Umbilical cord (tissue), 2 donors: Measurements from ENCODE around the gene COMMD1. TPM values are rescaled to one million over a fixed set of nuclear protein-coding genes. Genes with fewer than 3 reads are reported as not detected.
A peak's percentile ranks its signal among the peaks of the same experiment; 100 is the strongest.
"Not testable (repeated sequence)": the region's sequence is repeated elsewhere in the genome, so short reads cannot be mapped to it uniquely, and the experiment has no call there.

Source experiments
- DNase-seq: peaks from one replicate; pipeline ENCODE4 v3.0.0-alpha.2; 2015; ENCODE audit warnings: low spot score
- total RNA-seq: library from RNA; depleted of rRNA; stranded (reverse); fragments of >200 nt; gene quantifications from one replicate; pipeline ENCODE4 v1.2.3, GENCODE V29; 2014; ENCODE audit warnings: low replicate concordance; ENCODE audit not compliant: insufficient read depth

Gene COMMD1
- total RNA-seq = 47.2 TPM

DNA sequence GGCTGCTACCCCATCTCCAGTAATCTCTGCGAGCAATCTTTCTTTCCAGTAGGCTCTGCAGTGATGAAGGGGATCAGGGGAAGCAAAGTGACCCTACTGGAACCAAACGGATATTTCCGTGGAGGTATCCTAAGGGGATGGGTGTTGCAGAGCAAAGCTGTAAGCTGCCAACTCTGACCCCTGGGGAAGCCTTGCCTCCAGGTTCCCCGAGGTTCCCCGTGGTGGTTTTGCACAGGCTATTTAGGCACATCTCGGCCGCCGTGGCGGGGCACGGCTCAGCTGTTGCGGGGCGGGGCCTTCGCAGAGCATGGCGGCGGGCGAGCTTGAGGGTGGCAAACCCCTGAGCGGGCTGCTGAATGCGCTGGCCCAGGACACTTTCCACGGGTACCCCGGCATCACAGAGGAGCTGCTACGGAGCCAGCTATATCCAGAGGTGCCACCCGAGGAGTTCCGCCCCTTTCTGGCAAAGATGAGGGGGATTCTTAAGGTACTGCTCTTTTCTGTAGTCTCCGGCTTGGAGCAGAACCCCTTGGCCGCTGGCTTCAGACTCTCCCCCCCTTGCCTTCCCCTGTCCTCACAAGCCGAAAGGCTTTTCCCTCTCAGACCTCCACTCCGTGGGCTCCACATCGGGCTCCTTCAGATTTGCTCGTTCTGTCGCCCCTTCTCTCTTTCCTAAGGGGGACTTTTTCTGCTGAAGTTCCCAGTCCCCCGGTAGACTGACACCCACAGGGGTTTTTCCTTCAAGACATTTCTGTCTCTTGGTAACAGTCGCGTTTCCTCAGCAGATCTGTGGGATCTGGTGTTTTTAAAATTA lies at the start of gene COMMD1:
COMMD1 (plus strand) TSS at position 303 of the 814 bp plus-strand sequence; CDS start at position 308, 5 bp downstream.
- peak; percentile 88 for DNase-seq

DNA sequence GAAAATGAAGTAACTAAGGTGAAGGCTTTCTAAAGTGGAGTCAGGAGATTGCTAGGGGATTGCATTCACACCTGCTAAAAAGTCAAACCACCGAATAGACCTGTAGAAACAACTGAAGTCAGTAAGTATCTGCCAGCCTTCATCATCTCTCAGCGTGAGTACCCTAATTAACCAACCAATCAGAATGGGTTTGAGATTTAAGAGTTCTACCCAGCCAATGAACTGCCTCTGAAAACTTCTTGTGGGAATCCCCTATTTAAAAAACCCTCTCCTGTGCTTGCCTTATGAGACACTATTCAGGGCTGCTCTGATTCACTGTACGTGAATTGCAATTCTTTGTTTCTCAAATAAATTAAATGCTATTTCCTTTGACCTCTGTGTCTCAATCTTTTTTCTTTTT lies 48.2 kb upstream of the COMMD1 start:
- DNase-seq = no peak

DNA sequence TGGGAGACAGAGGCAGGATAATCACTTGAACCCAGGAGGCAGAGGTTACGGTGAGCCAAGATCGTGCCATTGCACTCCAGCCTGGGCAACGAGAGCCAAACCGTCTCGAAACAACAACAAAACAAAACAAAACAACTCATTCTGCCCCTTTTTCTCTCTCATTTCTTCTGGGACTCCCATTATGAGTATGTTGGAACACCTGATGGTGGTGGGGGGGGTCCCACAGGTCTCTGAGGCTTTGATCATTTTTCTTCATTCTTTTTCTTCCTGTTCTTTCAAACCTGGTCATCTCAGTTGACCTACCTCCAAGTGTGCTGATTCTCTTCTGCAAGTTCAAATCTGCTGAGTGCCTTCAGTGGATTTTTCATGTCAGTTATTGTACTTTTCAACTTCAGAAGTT lies 43.4 kb upstream of the COMMD1 start:
- DNase-seq = no peak

DNA sequence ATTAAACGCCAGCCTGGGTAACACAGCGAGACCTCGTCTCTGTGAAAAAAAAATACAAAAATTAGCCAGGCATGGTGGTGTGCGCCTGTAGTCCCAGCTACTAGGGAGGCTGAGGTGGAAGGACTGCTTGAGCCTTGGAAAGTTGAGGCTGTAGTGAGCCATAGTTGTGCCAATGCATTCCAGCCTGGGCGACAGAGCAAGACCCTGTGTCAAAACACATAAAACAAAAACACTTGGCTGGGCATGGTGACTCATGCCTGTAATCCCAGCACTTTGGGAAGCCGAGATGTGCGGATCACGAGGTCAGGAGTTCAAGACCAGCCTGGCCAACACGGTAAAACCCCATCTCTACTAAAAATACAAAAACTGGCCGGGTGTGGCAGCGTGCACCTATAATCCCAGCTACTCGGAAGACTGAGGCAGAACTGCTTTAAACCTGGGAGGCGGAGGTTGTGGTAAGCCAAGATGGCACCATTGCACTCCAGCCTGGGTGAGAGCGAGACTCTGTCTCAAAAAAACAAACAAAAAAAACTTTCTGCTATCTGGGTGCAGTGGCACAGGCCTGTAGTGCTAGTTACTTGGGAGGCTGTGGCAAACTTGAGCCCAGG lies 38.9 kb upstream of the COMMD1 start:
- DNase-seq = not testable (repeated sequence)

DNA sequence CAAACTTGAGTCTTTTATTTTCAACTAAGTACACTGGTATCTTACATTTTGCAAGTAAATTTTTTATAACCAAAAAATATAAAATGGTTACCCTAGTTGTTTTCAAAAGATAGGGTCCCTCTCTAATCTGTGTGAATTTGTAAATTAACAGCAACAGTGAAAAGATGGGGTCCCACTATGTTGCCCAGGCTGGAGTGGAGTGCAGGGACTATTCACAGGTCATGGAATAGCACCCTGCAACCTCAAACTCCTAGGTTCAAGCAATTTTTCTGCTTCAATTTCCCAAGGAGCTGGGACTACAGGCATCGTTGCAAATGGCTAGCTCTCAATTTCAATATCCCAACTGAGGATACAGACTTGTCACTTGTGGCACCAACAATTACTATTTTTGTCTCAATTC lies 29.1 kb upstream of the COMMD1 start:
- DNase-seq = no peak

DNA sequence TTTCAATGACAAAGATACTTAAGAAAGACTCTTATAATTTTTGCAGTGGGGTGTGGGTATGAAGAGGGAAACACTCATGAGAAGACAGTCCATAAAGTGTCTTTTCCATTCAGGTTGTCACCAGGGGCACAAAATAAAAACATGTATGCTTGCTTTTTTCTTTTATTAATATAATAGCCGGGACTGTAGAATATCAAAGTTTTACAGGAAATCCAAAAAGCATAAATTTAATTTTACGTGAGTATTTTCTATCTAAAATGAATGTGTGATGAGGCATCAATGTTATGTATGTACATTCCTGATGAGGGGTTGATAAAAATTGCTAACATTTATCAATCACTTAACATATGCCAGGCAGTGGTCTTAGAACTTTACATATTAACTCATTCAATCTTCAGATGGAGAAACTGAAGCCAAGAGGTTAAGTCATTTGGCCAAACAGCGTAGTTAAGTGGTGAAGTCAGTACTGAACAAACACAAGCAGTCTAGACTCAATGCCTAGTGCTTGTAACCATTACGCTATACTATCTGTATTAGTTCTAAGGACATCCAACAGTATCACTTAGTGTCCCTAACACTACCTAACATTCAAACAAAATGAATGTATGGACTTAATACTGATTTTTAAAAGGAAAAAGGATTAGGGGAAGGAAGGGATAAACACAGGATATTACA lies 27.8 kb upstream of the COMMD1 start:
- DNase-seq = no peak

DNA sequence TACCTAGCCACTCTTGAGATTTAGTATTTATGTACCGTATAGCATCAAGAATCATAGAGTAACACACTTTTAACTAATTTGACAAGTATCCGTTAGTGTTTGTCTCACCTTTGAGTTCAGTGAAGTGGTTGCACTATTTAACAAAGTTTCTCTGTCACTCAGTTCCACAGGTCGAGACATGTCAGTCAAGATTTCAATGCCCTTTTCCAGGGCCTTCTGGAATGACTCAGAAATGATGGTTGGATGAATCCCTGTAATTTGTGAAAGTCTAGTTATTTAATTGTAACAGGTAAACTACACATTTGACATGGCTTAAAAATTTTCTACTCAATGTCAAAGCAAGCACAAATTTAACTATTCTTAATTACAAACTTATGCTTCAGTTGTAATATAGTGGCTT lies 26.7 kb upstream of the COMMD1 start:
- DNase-seq = no peak

DNA sequence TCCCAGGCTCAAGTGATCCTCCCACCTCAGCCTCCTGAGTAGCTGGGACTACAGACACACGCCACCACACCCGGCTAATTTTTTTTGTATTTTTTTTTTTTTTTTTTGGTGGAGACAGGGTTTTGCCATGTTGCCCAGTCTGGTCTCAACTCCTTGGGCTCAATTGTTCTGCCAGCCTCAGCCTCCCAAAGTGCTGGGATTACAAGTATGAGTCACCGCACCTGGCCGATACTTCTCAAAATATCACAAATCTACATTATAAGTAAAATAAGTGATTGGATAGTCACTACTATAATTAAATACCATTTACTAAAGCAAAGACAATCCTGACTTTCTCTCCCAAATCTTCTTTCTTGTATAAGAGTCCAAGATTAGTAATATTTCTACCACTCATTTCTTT lies 26.1 kb upstream of the COMMD1 start:
- DNase-seq = not testable (repeated sequence)

DNA sequence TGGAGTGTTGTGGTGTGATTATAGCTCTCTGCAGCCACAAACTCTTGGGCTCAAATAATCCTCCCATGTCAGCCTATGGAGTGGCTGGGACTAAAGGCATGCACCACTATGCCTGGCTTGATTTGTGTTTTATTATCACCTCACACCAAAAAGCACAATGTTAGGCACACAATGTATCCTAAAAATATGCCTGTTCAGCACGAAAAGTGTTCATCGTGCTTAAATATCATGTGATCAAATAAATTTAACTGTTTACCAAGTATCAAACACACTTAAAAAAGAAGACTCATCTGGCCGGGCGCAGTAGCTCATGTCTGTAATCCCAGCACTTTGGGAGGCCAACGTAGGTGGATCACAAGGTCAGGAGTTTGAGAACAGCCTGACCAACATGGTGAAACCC lies 22.6 kb upstream of the COMMD1 start:
- no peak for DNase-seq

DNA sequence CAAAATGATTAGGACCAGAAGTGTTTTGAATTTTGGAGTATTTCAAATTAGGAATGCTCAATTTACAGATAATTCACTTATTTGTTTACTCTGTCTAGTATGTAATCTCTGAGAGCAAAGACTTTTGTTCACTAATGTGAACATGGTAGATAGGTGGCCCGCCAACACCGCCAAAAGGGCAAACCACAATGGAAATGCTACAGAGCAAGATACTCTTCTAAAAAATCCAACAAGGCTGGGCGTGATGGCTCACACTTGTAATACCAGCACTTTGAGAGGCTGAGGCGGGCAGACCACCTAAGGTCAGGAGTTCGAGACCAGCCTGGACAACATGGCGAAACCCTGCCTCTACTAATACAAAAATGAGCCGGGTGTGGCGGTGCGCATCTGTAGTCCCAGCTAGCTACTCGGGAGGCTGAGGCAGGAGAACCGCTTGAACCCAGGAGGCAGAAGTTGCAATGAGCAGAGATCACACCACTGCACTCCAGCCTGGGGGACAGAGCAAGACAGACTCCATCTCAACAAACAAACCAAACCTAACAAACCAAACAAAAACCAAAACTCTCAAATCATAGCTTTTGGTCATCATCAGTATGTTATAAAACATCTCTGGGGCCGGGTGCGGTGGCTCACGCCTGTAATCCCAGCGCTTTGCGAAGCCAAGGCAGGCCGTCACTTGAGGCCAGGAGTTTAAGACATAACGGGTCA lies 19.4 kb upstream of the COMMD1 start:
- DNase-seq = no peak

DNA sequence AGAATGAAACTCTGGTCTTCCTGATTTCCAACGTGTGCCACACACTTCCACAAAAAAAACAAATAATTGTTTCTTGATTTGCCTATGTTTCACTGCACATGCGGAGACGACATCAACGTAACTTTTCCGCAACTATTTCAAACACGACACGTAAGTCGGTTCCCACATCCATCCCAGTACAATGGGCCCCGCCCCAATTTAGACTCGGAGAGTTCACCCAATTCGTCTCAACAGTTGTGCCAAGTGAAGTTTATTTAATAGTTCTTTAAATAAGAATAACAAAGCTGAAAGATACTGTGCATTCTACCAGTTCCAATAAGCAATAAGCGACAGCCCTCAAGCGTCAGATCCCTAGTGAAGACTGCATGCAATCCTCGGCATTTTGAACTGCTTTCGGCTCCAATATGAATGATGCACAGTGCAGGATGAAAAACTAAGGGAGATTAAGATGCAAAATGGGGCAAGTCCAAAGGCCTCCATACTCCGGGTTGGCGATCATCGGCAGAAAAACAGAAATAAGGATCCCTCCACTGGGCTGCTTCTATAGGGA lies 17.7 kb upstream of the COMMD1 start:
- peak; percentile 27 for DNase-seq

DNA sequence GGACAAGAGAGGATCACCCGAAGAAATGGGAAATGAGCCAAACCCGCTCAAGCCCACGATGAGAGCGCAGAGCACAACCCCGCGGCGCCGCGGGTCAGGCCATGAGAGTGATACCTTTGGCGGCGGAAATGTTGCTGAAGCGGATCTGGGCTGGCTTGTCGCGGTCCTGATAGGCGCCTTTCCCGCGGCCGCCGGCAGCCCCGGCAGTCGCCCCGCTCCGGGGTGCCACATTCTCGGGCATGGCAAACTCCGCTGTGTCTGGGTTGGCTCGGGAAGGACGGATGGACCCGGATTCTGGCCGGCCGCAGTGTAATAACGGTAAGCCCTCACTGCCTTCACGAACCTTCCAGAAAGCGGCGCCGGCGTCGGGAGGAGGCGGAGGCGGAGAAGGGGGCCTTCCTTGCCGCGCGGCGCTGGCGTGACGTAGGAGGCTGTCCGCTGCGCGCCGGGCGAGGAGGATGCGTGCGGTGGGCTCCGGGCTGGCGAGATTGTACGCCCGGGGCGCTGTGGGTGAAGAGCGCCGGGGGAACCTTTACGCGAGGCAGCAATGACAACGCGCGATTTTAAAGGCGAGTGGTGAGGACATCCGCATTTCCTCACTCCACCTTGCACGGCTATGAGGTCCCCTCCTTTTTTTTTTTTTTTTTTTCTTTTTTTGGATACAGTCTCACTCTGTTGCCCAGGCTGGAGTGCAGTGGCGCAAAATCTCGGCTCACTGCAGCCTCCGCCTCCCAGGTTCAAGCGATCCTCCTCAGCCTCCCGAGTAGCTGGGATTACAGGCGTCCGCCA lies 17.0 kb upstream of the COMMD1 start, which contains the start of gene CCT4:
CCT4 (minus strand) TSS at position 390 of the 789 bp plus-strand sequence; CDS start at position 241, 149 bp downstream.
- DNase-seq = peak; percentile 89

DNA sequence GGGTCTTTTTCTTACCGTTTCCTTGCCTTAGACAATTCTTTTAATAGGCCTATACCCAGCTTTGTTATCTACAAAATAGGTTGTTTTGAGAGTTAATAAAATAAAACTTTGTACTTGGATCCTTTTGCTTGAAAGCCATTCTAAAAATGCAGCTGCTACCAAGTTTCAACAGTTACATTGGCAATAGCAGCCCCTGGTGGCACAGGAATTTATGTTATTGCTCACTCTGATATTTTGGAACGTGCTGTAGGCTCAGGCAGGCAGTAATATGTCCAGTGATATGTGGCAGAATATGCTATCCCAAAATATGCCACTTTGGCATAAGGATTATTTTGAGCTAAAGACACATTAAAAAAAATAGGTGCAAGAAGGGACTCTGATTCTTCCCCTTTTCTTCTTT lies 6.7 kb upstream of the COMMD1 start:
- peak; percentile 31 for DNase-seq

DNA sequence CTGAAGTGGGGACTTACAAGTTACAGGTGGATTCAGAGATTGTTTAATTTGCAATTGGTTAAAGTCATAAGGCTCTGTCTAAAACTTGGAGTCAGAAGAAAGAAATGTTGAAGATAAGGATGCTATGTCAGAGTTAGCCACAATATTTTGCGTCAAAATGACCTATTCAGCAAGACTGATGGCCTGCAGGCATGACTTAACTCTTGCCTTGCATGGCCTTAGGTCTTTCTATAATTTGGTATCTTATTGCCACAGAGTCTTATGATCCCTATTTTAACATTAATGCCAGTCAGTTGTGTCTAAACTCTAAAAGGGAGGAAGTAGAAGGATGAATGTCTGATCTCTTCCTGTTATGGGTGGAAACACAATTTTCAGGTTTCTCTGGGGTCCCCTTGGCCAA lies 5.2 kb upstream of the COMMD1 start:
- no peak for DNase-seq

DNA sequence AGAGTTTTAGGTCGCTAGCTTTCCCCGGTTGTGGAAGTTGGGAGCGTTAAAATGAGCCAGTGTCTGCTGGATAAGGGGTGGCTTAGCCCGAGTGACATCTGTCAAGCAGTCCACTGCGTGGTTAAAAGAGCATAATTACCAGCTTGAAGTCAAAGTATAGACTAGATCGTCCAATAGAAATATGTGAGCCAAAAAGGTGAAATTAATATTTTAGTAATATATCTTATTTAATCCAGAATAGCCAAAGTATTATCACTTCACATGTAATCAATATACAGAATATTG lies 654 bp downstream of the COMMD1 start:
- no peak for DNase-seq

DNA sequence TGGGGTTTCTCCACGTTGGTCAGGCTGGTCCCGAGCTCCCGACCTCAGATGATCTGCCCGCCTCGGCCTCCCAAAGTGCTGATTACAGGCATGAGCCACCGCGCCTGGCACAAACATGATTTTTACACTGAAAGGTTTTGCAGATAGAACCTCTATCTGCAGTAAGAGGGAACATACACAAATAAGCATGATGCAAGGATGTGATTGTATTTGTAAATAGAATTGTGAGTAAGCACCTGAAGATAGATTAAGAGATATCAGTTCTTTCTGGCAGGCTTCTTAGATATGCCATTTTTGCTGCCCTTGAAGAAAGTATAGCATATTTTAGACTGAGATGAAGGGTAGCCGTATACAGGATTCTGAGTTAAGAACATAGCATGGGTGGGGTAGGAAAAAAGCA lies 3.6 kb downstream of the COMMD1 start:
- no peak for DNase-seq

DNA sequence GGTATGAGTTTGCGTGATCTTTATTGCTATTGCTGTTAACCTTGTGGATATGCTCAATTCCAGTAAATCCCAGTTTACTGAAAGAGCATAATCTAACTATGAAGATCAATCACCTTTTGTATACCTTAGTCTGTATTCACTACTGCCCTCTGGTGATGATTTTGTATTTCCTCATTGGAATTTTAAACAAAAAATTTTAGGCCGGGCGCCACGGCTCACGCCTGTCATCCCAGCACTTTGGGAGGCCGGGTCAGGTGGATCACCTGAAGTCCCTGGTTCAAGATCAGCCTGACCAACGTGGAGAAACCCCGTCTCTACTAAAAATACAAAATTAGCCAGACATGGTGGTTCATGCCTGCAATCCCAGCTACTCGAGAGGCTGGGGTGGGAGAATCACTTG lies 5.1 kb downstream of the COMMD1 start:
- no peak for DNase-seq

DNA sequence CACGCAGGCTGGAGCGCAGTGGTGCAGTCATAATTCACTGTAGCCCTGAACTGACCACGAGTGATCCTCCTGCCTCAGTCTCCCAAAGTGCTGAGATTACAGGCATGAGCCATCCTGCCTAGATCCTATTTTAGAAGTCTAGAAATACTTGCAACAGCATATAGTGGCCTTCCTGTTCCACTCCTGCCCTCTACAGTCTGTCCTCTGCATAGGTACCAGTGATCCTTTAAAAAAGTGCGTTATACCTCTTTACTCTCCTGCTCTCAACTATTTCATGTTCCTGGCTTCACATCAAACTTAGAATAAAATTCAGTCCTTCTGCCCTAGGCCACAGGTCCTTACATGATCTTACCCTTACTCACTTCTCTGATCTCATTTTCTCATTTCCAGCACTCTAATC lies 6.0 kb downstream of the COMMD1 start:
- no peak for DNase-seq

DNA sequence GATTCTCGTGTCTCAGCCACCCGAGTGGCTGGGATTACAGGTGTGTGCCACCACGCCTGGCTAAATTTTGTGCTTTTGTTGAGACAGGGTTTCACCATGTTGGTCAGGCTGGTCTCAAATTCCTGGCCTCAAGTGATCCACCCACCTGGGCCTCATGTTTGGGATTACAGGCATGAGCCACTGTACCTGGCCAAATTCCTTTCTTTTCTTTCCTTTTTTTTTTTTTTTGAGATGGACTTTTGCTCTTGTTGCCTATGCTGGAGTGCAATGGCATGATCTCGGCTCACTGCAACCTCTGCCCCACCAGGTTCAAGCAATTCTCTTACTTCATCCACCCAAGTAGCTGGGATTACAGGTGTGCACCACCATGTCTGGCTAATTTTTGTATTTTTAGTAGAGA lies 9.3 kb downstream of the COMMD1 start:
- not testable (repeated sequence) for DNase-seq

DNA sequence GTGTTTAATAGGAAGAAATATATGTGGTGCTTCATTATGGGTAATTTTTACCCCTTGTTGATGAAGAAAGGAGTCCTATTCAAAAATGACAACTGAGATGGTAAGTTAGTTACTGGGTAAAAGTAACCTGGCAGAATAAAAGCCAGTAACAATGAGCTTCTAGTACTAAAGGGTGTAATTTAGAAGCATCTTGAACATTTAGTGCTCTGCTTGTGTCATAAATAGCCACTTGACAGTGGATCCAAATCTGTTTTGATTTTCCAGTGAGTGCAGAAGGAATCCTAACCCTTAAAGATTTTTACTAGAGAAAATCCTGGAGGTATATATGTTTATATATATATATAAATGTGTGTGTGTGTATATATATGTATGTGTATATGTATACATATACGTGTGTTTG lies 15.1 kb downstream of the COMMD1 start:
- DNase-seq = no peak

DNA sequence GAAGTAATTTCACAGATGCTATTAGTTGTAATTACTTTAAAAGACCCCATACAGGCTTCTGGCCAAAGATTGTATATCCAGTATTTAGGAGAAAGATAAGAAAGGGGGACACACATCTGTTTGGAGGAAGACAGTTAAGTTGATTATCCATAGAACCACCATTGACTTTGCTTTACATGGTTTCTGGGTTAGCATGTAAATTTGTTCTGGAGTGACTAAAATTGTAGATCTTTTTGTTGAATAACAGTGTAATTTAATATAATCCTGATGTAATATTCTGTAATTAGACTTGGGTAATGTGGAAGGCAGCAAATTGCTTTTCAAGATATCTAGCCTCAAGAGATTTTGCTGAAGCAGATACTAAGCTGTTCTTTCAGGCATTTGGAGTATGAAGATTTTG lies 17.2 kb downstream of the COMMD1 start:
- no peak for DNase-seq
